HAP-1 (cell line): ENCODE results near the gene GPR78.
"Not testable (repeated sequence)": the region's sequence is repeated elsewhere in the genome, so short reads cannot be mapped to it uniquely, and the experiment has no call there.

ENCODE experiments used
- DNase-seq, 2 experiments: peaks; one replicate each; pipeline ENCODE4 v3.0.0-alpha.2; 2016 to 2020; ENCODE audit warnings: low spot score in 2 of 2
- H3K27me3 ChIP-seq: fragments of 250-450 bp; sonication (Bioruptor Pico); 2 replicates; pipeline ENCODE4 v1.5.1; 2020; ENCODE audit warnings: low read depth, mild to moderate bottlenecking, moderate library complexity
- H3K36me3 ChIP-seq: fragments of 250-450 bp; sonication (Bioruptor Pico); replicated peaks from 2 replicates; pipeline ENCODE4 v1.5.1; 2020; ENCODE audit warnings: mild to moderate bottlenecking
- H3K4me1 ChIP-seq: fragments of 250-450 bp; sonication (Bioruptor Pico); 2 replicates; pipeline ENCODE4 v1.5.1; 2020; ENCODE audit warnings: mild to moderate bottlenecking
- H3K4me3 ChIP-seq: fragments of 250-450 bp; sonication (Bioruptor Pico); 2 replicates; pipeline ENCODE4 v1.5.1; 2020; ENCODE audit warnings: mild to moderate bottlenecking, moderate library complexity
- H3K9me3 ChIP-seq: fragments of 250-450 bp; sonication (Bioruptor Pico); 2 replicates; pipeline ENCODE4 v1.5.1; 2020; ENCODE audit warnings: mild to moderate bottlenecking, moderate library complexity
- in situ Hi-C: fragments of 300-500 bp; cut with MboI; formaldehyde crosslinking; loops from 3 replicates; pipeline ENCODE4 v1.14.3; 2020; ENCODE audit warnings: low sequenced_read_pairs, inconsistent platforms, mixed read lengths

Gene GPR78

DNA sequence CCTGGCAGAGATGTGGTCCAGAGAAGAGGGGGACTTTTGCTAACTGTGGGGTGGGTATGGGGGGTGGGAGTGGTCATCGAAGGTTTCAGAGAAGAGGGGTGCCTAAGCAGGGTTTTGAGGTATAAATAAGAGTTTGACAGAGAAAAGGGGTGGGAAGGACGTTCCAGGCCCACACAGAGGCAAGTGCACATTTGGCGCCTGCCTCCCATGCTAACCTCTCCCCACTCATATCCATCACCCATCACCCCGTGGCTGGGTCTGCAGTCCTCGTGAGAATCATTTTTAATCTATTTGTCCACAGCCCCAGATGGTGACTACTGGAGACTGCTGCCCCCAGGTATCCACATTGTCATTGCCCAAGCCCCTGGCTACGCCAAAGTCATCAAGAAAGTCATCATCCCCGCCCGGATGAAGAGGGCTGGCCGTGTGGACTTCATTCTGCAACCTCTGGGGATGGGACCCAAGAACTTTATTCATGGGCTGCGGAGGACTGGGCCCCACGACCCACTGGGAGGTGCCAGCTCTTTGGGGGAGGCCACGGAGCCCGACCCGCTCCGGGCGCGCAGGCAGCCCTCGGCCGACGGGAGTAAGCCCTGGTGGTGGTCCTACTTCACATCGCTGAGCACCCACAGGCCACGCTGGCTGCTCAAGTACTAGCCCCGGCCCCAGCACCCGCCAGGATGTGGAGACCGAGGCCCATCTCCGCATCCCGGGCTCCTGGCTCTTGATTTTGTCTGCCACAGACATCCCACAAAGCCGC, 38.9 kb downstream of the GPR78 start:
- in situ Hi-C loops: no loop called here
- no peak for DNase-seq
- Histone ChIP-seq H3K27me3 (no peaks in the 10 kb centered on the region), H3K4me1 (no peaks in the 10 kb centered on the region), H3K9me3 (no peaks in the 10 kb centered on the region), H3K4me3 (no peak overlapping the region), H3K36me3 (no peaks in the 10 kb centered on the region)

DNA sequence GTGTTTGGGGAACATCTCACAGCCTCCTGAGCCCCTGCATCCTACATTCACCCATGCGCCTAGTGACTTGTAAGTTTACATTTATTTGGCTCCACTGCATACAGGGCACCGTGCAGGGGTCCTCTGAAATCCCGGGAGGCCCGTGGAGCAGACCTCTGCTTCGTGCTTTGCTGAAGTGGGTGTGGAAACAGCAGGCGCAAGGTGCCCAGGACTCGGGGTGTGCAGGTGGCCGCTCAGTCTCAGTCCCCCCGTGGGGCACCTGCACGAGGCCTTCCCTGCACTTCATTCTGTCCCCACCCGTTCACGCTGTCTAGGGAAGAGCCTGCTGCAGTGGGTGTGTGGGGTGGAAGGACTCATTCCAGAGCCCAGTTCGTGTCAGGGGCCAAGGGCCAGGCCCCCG, 40.9 kb downstream of the GPR78 start:
- H3K9me3 ChIP-seq, H3K36me3 ChIP-seq, in situ Hi-C loops, H3K4me3 ChIP-seq, DNase-seq, H3K27me3 ChIP-seq, H3K4me1 ChIP-seq: not testable (repeated sequence)

DNA sequence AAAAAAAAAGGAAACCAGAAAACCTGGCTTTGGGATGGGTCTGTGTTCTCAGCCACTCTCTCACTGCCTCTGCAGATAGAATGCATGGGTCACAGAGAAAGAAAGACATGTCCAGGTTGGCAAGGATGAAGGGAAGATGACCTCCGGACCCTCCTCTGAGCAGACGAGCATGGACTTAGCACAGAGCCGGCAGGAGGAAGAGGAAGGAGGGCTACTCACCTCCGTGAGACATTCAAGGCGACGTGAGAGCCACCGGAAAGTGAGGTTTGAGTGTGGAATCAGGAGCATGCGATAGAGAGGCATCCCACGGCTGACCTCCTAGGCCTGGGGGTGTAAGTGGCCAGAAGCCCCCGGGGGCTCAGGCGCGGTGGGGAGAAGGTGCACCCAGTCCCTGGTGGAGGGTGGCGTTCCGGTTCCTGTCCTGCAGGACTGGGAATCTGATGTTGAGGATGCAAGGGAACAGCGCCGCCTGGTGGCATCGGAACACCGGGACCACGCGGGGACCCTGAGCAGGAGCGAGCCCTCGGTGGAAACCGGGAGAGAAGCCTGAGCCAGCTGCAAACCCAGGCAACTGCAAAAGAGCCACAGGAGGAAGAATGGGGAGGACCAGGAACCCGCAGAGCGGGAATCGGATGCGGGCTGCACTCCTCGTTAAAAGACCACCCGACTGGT, 44.5 kb downstream of the GPR78 start:
- H3K4me1 ChIP-seq, H3K27me3 ChIP-seq, H3K9me3 ChIP-seq, H3K4me3 ChIP-seq, DNase-seq, in situ Hi-C loops, H3K36me3 ChIP-seq: not testable (repeated sequence)

DNA sequence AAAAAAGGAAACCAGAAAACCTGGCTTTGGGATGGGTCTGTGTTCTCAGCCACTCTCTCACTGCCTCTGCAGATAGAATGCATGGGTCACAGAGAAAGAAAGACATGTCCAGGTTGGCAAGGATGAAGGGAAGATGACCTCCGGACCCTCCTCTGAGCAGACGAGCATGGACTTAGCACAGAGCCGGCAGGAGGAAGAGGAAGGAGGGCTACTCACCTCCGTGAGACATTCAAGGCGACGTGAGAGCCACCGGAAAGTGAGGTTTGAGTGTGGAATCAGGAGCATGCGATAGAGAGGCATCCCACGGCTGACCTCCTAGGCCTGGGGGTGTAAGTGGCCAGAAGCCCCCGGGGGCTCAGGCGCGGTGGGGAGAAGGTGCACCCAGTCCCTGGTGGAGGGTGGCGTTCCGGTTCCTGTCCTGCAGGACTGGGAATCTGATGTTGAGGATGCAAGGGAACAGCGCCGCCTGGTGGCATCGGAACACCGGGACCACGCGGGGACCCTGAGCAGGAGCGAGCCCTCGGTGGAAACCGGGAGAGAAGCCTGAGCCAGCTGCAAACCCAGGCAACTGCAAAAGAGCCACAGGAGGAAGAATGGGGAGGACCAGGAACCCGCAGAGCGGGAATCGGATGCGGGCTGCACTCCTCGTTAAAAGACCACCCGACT, 50.2 kb downstream of the GPR78 start:
- H3K36me3 ChIP-seq, H3K9me3 ChIP-seq, in situ Hi-C loops, DNase-seq, H3K27me3 ChIP-seq, H3K4me1 ChIP-seq, H3K4me3 ChIP-seq: not testable (repeated sequence)

DNA sequence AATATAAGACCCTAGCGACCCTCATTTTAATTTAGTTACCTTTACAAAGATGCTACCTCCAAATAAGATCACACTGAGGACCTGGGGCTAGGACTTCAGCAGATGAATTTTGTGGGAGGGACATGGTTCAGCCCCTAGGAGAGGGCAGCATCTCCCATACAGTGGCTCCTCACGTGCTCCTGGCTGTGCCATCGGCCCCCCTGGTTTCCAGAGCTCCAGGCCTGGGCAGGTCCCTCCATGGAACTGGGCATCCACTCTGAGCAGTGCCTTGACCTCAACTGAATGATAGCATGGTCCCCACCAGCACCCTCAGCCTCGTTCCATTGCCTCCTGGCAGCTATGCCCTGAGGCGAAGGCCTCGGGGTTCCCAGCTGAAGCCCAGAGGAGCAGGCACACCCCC, 51.7 kb downstream of the GPR78 start:
- in situ Hi-C loops, DNase-seq, H3K4me1 ChIP-seq, H3K4me3 ChIP-seq, H3K36me3 ChIP-seq, H3K27me3 ChIP-seq, H3K9me3 ChIP-seq: not testable (repeated sequence)

DNA sequence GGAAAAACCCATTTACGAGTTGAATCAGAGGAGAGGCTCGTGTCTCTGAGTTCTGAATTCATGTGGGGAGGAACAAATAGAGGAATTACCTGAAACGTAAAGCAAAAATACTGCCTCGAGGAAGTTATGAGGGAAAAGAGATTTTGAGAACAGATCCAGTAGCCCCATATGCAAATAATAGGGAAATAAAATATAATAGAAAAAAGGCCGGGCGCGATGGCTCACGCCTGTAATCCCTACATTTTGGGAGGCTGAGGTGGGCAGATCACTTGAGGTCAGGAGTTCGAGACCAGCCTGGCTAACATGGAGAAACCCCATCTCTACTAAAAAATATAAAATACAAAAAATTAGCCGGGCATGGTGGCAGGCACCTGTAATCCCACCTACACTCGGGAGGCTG, 54.6 kb downstream of the GPR78 start:
- H3K9me3 ChIP-seq, DNase-seq, H3K4me3 ChIP-seq, H3K36me3 ChIP-seq, H3K4me1 ChIP-seq, in situ Hi-C loops: not testable (repeated sequence)
- H3K27me3 ChIP-seq: peaks cover 13% of the 10 kb centered on the region

DNA sequence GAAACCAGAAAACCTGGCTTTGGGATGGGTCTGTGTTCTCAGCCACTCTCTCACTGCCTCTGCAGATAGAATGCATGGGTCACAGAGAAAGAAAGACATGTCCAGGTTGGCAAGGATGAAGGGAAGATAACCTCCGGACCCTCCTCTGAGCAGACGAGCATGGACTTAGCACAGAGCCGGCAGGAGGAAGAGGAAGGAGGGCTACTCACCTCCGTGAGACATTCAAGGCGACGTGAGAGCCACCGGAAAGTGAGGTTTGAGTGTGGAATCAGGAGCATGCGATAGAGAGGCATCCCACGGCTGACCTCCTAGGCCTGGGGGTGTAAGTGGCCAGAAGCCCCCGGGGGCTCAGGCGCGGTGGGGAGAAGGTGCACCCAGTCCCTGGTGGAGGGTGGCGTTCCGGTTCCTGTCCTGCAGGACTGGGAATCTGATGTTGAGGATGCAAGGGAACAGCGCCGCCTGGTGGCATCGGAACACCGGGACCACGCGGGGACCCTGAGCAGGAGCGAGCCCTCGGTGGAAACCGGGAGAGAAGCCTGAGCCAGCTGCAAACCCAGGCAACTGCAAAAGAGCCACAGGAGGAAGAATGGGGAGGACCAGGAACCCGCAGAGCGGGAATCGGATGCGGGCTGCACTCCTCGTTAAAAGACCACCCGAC, 55.8 kb downstream of the GPR78 start:
- H3K9me3 ChIP-seq, in situ Hi-C loops, H3K36me3 ChIP-seq, H3K4me3 ChIP-seq, H3K4me1 ChIP-seq, DNase-seq: not testable (repeated sequence)
- peaks cover 13% of the 10 kb centered on the region for H3K27me3 ChIP-seq
